CD4-positive, alpha-beta T cell (primary cell): ENCODE results near the gene ANXA3. TPM values are rescaled to one million over a fixed set of nuclear protein-coding genes. Genes with fewer than 3 reads are reported as not detected.

ENCODE experiments used
- ATAC-seq: fragments of 200-7000 bp; cut with Tn5 transposase; one replicate; pipeline ENCODE4 v1.10.0; 2022; ENCODE audit warnings: mild to moderate bottlenecking; ENCODE audit not compliant: poor library complexity
- CTCF ChIA-PET: fragments of 350-600 bp; sonication (Branson Sonifier 250); formaldehyde crosslinking; loops from one replicate; lab custom pipeline; 2021; ENCODE audit warnings: antibody characterized with exemption, inconsistent platforms; lab: Charles Lee
- POLR2A ChIA-PET: fragments of 350-600 bp; sonication (Branson Sonifier 250); formaldehyde crosslinking; loops from one replicate; lab custom pipeline; 2021; ENCODE audit warnings: antibody characterized with exemption, inconsistent platforms; lab: Charles Lee
- DNase-seq, 14 experiments: peaks; one replicate each; pipeline ENCODE4 v3.0.0-alpha.2; 2013 to 2020; ENCODE audit warnings: mixed read lengths in 2 of 14
- H3K27ac ChIP-seq, 2 donors: one replicate each; pipeline versions ENCODE4 v1.5.1 to v1.7.0; 2013; ENCODE audit warnings: low read length in 2 of 2, low read depth in 1 of 2, mild to moderate bottlenecking in 1 of 2
- H3K27me3 ChIP-seq, 2 experiments: 1 replicate in 1 of 2; 2 replicates in 1 of 2; pipeline versions ENCODE4 v1.6.1 to v1.7.0; 2013; ENCODE audit warnings: low read length in 2 of 2, control low read depth in 1 of 2, mild to moderate bottlenecking in 1 of 2, moderate library complexity in 1 of 2; ENCODE audit not compliant: insufficient read depth in 2 of 2, control insufficient read depth in 1 of 2
- H3K36me3 ChIP-seq: one replicate; pipeline ENCODE4 v1.6.1; 2013; ENCODE audit warnings: low read length, control low read depth; ENCODE audit not compliant: insufficient read depth
- H3K4me1 ChIP-seq: one replicate; pipeline ENCODE4 v1.6.1; 2013; ENCODE audit warnings: low read length, control low read depth; ENCODE audit not compliant: insufficient read depth
- H3K4me3 ChIP-seq: one replicate; pipeline ENCODE4 v1.5.1; 2013; ENCODE audit warnings: mild to moderate bottlenecking, low read length, moderate library complexity
- H3K9me3 ChIP-seq, 2 experiments: 1 replicate in 1 of 2; 2 replicates in 1 of 2; pipeline versions ENCODE4 v1.6.1 to v1.7.0; 2013; ENCODE audit warnings: low read length in 2 of 2, mild to moderate bottlenecking in 2 of 2, control low read depth in 1 of 2, moderate library complexity in 1 of 2; ENCODE audit not compliant: control insufficient read depth in 1 of 2, insufficient read depth in 1 of 2
- H3K27ac Mint-ChIP-seq: one replicate; pipeline ENCODE4 v1.8.0; 2020; ENCODE audit warnings: mixed read lengths
- H3K27me3 Mint-ChIP-seq: one replicate; pipeline ENCODE4 v1.8.0; 2021; ENCODE audit warnings: mixed read lengths
- H3K36me3 Mint-ChIP-seq: one replicate; pipeline ENCODE4 v1.8.0; 2021; ENCODE audit warnings: low read depth, mixed read lengths
- H3K4me1 Mint-ChIP-seq: one replicate; pipeline ENCODE4 v1.8.0; 2021; ENCODE audit warnings: low read depth, mixed read lengths
- H3K4me3 Mint-ChIP-seq: one replicate; pipeline ENCODE4 v1.8.0; 2020; ENCODE audit warnings: mild to moderate bottlenecking, mixed read lengths
- H3K9me3 Mint-ChIP-seq: one replicate; pipeline ENCODE4 v1.8.0; 2020; ENCODE audit warnings: mixed read lengths
- intact Hi-C, 2 experiments: fragments of 100-400 bp; cut with DNase I in 1 of 2; cut with micrococcal nuclease in 1 of 2; formaldehyde crosslinking; loops; one replicate each; pipeline versions ENCODE4 v1.15.1 to v1.9.0; 2023 to 2025; cut with DNase I, micrococcal nuclease
- total RNA-seq, 174 experiments: library from RNA in 2 of 174; stranded (reverse) in 2 of 174; gene quantifications; one replicate each; pipeline ENCODE4 v1.2.3 and lab custom pipeline; 2021 to 2026
- TF ChIP-seq, protein P1 (sequence below): fragments of 200-600 bp; IDR thresholded peaks from one replicate; pipeline ENCODE4 v1.8.0; 2022; ENCODE audit warnings: antibody characterized with exemption, mild to moderate bottlenecking

ANXA3 gene
- total RNA-seq, 2 experiments from 2014 or later = not detected

GRCh38 chr4:78616046-78616498, 64.5 kb downstream of the ANXA3 start:
- peaks cover 41% of the 10 kb centered on the region for H3K4me1 Mint-ChIP-seq
- TF ChIP-seq, protein P1, sequence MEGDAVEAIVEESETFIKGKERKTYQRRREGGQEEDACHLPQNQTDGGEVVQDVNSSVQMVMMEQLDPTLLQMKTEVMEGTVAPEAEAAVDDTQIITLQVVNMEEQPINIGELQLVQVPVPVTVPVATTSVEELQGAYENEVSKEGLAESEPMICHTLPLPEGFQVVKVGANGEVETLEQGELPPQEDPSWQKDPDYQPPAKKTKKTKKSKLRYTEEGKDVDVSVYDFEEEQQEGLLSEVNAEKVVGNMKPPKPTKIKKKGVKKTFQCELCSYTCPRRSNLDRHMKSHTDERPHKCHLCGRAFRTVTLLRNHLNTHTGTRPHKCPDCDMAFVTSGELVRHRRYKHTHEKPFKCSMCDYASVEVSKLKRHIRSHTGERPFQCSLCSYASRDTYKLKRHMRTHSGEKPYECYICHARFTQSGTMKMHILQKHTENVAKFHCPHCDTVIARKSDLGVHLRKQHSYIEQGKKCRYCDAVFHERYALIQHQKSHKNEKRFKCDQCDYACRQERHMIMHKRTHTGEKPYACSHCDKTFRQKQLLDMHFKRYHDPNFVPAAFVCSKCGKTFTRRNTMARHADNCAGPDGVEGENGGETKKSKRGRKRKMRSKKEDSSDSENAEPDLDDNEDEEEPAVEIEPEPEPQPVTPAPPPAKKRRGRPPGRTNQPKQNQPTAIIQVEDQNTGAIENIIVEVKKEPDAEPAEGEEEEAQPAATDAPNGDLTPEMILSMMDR = no peak
- no peaks in the 10 kb centered on the region for H3K9me3 Mint-ChIP-seq
- H3K36me3 Mint-ChIP-seq = no peaks in the 10 kb centered on the region
- Histone ChIP-seq H3K4me1 (no peaks in the 10 kb centered on the region), H3K4me3 (no peak overlapping the region), H3K9me3 (no peaks in the 10 kb centered on the region), H3K27me3 (no peaks in the 10 kb centered on the region), H3K27ac (no peak overlapping the region), H3K36me3 (no peaks in the 10 kb centered on the region)
- DNase-seq (no peak), ATAC-seq (no peak)
- intact Hi-C loops = no loop called here
- no peaks in the 10 kb centered on the region for H3K27me3 Mint-ChIP-seq
- H3K4me3 Mint-ChIP-seq = no peak overlapping the region
- ChIA-PET POLR2A (no interaction called here), CTCF (no interaction called here)
- no peak overlapping the region for H3K27ac Mint-ChIP-seq

- Histone ChIP-seq H3K27ac (no peak overlapping the region), H3K4me3 (no peak overlapping the region), H3K27me3 (no peaks in the 10 kb centered on the region), H3K36me3 (no peaks in the 10 kb centered on the region), H3K4me1 (no peaks in the 10 kb centered on the region), H3K9me3 (no peaks in the 10 kb centered on the region)
- intact Hi-C loops = no loop called here
- Mint-ChIP-seq H3K4me1 (peaks cover 18% of the 10 kb centered on the region), H3K27me3 (no peaks in the 10 kb centered on the region), H3K9me3 (no peaks in the 10 kb centered on the region), H3K36me3 (no peaks in the 10 kb centered on the region), H3K27ac (no peak overlapping the region), H3K4me3 (no peak overlapping the region)
- ATAC-seq (no peak), DNase-seq (no peak)
- POLR2A ChIA-PET = no interaction called here
- TF ChIP-seq, protein P1 = no peak
- CTCF ChIA-PET = no interaction called here
Measured at GRCh38 chr4:78618436-78618835, 66.9 kb downstream of the ANXA3 start.

GRCh38 chr4:78621395-78621794, 69.8 kb downstream of the ANXA3 start:
- H3K4me3 ChIP-seq = no peak overlapping the region
- no peaks in the 10 kb centered on the region for H3K27me3 Mint-ChIP-seq
- TF ChIP-seq, protein P1 = no peak
- no peaks in the 10 kb centered on the region for H3K9me3 Mint-ChIP-seq
- no peak overlapping the region for H3K4me3 Mint-ChIP-seq
- no peak overlapping the region for H3K27ac Mint-ChIP-seq
- H3K4me1 Mint-ChIP-seq = peaks cover 10% of the 10 kb centered on the region
- no peaks in the 10 kb centered on the region for H3K36me3 ChIP-seq
- intact Hi-C loops = no loop called here
- DNase-seq = no peak
- H3K36me3 Mint-ChIP-seq = no peaks in the 10 kb centered on the region
- ChIA-PET POLR2A (interaction anchor here (0.8 kb wide), 1 partner anchor 15 kb away, joined by 3 read pairs; no protein-coding TSS in a partner anchor), CTCF (no interaction called here)
- H3K27ac ChIP-seq = no peak overlapping the region
- ATAC-seq = no peak
- no peaks in the 10 kb centered on the region for H3K4me1 ChIP-seq
- no peaks in the 10 kb centered on the region for H3K27me3 ChIP-seq
- no peaks in the 10 kb centered on the region for H3K9me3 ChIP-seq
